PFSK-1 (cell line): ENCODE measurements around the gene RBP3.

Experiments used
- FOXP2 ChIP-seq: optimal IDR thresholded peaks from 2 replicates; pipeline ENCODE3; 2011; ENCODE audit warnings: borderline replicate concordance, control low read depth, inconsistent platforms; ENCODE audit not compliant: insufficient read depth; ENCODE audit errors: extremely low read length, extremely low read depth
- POLR2AphosphoS5 ChIP-seq: IDR thresholded peaks from 2 replicates; pipeline ENCODE4 v1.6.1; 2012; ENCODE audit warnings: low read depth, mild to moderate bottlenecking, control low read depth, low read length, moderate library complexity
- SIN3A ChIP-seq: IDR thresholded peaks from 2 replicates; pipeline ENCODE4 v1.6.1; 2012; ENCODE audit warnings: mild to moderate bottlenecking, low read length, moderate library complexity, borderline replicate concordance; ENCODE audit not compliant: insufficient read depth
- TAF1 ChIP-seq: IDR thresholded peaks from 2 replicates; pipeline ENCODE4 v1.6.1; 2012; ENCODE audit warnings: low read length, control low read depth, borderline replicate concordance; ENCODE audit not compliant: insufficient read depth
- TF ChIP-seq, protein P1 (sequence below), 2 experiments: IDR thresholded peaks; 2 replicates each; pipeline versions ENCODE4 v1.6.1 to v1.8.0; 2011 to 2012; ENCODE audit warnings: low read depth in 2 of 2, low read length in 2 of 2, control low read depth in 1 of 2, inconsistent platforms in 1 of 2, mild to moderate bottlenecking in 1 of 2, moderate library complexity in 1 of 2; ENCODE audit not compliant: insufficient read depth in 1 of 2

DNA sequence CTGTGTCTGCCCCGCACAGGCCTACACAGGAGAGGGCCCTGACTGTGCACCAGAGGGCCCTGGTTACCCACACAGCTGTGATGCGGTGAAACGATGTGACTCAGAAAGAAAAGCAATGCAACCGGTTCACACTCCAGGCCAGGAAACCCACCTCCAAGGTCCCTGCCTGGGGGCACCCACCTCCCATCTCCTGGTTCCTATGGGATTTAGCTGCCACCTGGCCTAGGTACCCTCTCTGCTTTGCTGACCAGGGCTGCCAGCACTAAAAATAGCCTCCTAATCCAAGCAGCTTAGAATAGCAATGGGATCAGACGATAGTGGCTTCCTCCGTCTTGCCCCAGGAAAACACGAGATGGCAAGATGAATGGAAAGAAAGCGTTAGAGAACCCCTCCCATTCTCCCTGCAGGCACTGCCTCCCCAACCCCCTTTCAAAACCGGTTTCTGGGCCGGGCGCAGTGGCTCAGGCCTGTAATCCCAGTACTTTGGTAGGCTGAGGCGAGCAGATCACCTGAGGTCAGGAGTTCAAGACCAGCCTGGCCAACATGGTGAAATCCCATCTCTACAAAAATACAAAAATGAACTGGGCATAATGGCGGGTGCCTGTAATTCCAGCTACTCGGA, 12.4 kb downstream of the RBP3 start:
- TF ChIP-seq POLR2AphosphoS5 = no peak
- TF ChIP-seq, protein P1, sequence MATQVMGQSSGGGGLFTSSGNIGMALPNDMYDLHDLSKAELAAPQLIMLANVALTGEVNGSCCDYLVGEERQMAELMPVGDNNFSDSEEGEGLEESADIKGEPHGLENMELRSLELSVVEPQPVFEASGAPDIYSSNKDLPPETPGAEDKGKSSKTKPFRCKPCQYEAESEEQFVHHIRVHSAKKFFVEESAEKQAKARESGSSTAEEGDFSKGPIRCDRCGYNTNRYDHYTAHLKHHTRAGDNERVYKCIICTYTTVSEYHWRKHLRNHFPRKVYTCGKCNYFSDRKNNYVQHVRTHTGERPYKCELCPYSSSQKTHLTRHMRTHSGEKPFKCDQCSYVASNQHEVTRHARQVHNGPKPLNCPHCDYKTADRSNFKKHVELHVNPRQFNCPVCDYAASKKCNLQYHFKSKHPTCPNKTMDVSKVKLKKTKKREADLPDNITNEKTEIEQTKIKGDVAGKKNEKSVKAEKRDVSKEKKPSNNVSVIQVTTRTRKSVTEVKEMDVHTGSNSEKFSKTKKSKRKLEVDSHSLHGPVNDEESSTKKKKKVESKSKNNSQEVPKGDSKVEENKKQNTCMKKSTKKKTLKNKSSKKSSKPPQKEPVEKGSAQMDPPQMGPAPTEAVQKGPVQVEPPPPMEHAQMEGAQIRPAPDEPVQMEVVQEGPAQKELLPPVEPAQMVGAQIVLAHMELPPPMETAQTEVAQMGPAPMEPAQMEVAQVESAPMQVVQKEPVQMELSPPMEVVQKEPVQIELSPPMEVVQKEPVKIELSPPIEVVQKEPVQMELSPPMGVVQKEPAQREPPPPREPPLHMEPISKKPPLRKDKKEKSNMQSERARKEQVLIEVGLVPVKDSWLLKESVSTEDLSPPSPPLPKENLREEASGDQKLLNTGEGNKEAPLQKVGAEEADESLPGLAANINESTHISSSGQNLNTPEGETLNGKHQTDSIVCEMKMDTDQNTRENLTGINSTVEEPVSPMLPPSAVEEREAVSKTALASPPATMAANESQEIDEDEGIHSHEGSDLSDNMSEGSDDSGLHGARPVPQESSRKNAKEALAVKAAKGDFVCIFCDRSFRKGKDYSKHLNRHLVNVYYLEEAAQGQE (IDR thresholded peaks at IDR 0.05; ENCODE audit: insufficient read depth in 1 of 2, low read depth in 2 of 2, low read length in 2 of 2) = no peak
- TF ChIP-seq TAF1 = no peak
- no peak for TF ChIP-seq SIN3A
- TF ChIP-seq FOXP2 = no peak
